HG03457 (cell line): ENCODE data around the gene PRUNE1.

Source experiments
- ATAC-seq: cut with Tn5 transposase; IDR thresholded peaks from one replicate; pipeline ENCODE4 v1.9.1; 2021; ENCODE audit warnings: moderate number of reproducible peaks; ENCODE audit not compliant: unreplicated experiment

Gene PRUNE1

GRCh38 chr1:151049458-151049857, 41.2 kb downstream of the PRUNE1 start:
- ATAC-seq, result no peak

- no peak for ATAC-seq
Measured at GRCh38 chr1:151050051-151050688, 41.9 kb downstream of the PRUNE1 start.

DNA sequence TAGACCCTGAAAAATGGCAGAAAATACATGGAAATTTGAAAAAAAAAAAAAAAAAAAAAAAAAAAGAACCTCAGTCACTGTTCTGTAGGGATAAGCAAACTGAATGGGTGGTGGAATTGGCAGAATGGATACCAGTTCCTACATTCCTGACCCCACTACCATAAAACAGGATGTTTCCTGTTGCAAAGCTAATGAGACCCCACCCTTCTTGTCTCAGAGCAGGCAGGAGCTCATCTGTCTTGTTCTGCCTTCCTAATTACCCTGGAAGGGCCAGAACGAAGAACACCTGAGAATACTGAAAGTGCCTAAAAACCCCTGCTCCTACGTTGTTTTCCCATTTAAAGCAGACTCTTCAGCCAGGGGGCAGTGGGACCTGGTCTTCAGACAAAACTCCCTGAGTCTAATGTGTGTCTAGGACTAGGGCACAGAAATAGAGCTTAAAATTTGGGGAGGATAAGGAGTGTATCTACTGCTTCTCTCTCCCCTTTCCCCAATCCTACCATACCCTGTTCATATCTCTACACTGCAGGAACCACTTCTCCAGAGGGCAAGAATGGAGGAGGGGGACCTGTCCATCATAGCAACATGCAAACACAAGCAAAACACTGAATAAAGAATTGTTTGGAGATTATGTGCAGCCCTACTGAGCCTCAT, 43.2 kb downstream of the PRUNE1 start:
- no peak for ATAC-seq

- ATAC-seq, result no peak
Measured at GRCh38 chr1:151054971-151055547, 46.8 kb downstream of the PRUNE1 start.

- ATAC-seq, result no peak
Measured at GRCh38 chr1:151055581-151055980, 47.3 kb downstream of the PRUNE1 start.

- no peak for ATAC-seq
Measured at GRCh38 chr1:151056149-151056548, 47.9 kb downstream of the PRUNE1 start.

- ATAC-seq, result no peak
Measured at GRCh38 chr1:151058692-151059091, 50.4 kb downstream of the PRUNE1 start.

DNA sequence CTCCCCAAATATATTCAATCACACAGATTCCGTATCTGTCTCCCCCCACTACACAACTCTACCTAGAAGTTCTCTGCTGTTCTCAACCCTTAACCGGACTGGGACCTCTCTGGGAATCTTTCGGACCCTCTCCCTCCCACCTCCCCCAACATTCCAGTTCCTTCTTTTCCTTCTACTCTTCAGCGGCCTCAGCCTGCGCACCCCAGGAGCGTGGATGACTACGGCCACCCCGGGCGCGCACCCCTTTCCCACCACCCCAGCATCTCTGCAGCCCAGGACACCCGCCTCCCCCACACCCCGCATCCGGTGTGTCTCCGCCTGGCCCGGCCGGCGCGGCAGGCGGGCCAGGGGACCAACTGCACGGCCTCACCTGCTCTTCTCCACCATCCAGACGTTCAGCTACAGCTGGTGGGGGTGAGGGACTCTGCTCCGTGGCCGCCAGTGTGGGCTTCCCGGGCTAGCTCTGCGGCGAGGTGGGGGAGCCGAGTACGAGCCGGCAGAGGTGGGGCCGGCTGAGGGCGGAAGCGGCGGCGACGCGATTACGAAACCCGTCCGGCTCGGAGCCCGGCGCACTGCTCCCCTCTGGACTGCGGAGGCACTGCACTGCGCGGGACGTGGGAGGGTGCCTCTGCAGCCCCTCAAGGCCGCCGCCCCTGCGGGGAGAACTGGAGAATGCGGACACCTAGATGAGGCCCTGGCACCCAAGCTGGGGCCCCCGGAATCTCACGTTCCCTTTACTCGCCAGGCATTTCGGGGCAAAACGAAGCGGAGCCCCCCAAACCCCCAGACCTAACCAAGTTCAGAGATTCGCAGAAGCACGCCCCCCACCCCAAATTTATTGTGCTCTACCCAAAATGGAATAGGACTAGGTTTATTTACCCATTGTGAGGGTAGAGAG, 51.1 kb downstream of the PRUNE1 start, which contains the start of gene CDC42SE1:
Gene CDC42SE1 (minus strand): TSS at position 514 of the 898 bp plus-strand sequence. CDS start 3,892 bp downstream, outside the sequence.
- ATAC-seq, result peak; percentile 49

DNA sequence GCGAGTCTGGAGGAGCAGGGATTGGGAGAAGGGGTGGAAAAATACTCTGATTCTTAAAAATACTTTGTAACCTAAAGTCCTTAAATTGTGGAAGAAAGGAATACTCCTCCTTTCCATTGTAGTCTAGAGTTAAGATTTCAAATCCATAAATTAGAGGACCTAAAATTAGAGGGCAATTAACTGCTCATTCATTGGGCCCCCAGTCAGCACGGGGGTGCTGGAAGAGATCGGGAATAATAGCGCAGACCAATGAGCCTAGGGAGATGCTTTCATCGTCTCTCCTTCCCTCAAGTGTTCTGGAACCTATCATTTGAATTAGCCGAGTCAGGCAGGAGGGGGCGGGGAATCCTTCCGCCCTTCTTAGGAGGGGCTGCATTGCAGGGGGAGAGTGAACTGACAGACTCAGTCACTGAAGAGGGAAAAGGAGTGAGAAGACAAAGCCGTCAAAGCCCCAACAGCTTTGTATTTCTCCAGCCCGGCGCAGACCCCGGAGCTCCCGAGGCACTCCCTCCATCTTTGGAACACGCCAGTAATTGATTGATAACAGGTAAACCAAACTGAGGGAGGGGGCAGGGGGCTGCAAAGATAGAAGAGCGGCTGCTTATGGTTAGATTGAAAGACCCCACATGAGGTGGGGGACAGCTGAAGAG, 51.9 kb downstream of the PRUNE1 start, which contains the start of gene MLLT11:
Gene MLLT11 (plus strand): TSS at position 391 of the 650 bp plus-strand sequence. CDS start 6,828 bp downstream, outside the sequence.
- no peak for ATAC-seq

DNA sequence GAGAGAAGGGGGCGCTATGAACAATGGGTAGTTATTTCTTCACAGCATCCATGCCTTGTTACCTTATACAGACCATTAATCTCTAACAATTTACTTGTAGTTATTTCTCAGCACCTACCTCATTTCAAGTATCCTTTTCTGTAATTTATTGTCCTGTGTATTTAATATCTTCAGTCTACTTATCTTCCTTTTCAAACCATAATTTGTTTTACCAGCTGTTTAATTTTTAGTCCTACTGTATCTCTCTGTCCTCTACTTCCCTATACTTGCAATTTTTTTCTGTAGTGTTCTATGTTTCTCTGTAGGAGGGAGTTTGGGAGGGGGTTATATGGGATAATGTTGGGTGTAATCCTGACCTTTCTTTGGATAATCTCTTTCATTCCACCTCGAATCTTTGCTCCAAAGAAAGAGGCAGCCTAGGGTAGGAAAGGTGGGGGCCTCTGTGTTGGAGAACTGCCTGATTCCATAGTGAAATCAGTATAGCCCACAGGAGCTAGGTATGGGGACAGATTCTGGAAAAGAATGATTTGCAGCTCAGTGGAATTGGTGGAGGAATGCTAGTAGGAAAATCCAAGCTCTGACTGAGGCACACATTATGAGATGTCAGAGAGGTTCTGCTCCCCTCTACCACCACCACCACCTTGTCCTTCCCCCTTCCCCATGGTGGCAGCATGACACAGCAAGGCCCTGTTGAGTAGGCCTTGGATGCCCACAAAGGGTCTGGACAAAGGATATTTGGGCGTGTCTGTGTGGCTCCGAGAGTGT, 52.6 kb downstream of the PRUNE1 start:
- no peak for ATAC-seq

GRCh38 chr1:151061704-151062103, 53.5 kb downstream of the PRUNE1 start:
- ATAC-seq, result no peak

- ATAC-seq, result no peak
Measured at GRCh38 chr1:151062741-151063371, 54.6 kb downstream of the PRUNE1 start.

- ATAC-seq, result no peak
Measured at GRCh38 chr1:151065089-151065645, 56.9 kb downstream of the PRUNE1 start.

- ATAC-seq, result no peak
Measured at GRCh38 chr1:151067185-151067584, 58.9 kb downstream of the PRUNE1 start.

DNA sequence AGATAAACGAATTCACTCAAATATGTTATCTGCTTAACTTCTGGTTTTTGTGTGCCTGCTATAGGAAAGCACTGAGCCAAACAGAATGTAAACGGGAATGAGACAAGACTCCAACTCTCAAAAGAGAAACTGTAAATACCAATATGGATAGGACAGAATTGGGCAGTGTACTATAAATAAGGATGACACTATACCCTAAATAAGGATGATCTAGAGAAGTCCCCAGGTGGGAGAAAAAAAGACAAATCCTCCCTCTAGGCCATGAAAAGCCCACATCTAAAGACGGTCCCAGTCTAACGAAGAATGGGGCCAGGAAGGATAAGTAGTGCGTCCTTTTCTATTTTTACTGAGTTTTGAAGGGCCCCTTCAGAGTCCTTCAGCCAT, 60.8 kb downstream of the PRUNE1 start:
- no peak for ATAC-seq

- no peak for ATAC-seq
Measured at GRCh38 chr1:151070474-151071276, 62.4 kb downstream of the PRUNE1 start, which contains the start of gene GABPB2. Gene GABPB2 (plus strand): TSS chr1:151070761. CDS start chr1:151088190, 17,429 bp downstream.

DNA sequence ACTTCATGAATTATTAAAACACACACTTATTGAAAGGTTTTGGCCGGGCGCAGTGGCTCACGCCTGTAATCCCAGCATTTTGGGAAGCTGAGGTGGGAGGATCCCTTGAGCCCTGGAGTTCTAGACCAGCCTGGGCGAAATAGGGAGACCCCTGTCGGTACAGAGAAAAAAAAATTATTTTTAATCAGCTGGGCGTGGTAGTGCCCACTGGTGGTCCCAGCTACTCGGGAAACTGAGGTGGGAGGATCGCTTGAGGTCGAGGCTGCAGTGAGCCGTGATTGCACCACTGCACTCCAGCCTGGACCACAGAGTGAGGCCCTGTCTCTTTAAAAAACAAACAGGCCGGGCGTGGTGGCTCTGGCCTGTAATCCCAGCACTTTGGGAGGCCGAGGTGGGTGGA, 64.0 kb downstream of the PRUNE1 start:
- ATAC-seq, result no peak
